NCI-H1436 (cell line): ENCODE results near the gene KRTAP5-1.
"Not testable (repeated sequence)": the region's sequence is repeated elsewhere in the genome, so short reads cannot be mapped to it uniquely, and the experiment has no call there.

ENCODE experiments used
- DNase-seq: peaks from one replicate; lab custom pipeline; 2025; lab: John Stamatoyannopoulos, UW

Gene KRTAP5-1

GRCh38 chr11:1601663-1602062, 16.6 kb upstream of the KRTAP5-1 start:
- not testable (repeated sequence) for DNase-seq

DNA sequence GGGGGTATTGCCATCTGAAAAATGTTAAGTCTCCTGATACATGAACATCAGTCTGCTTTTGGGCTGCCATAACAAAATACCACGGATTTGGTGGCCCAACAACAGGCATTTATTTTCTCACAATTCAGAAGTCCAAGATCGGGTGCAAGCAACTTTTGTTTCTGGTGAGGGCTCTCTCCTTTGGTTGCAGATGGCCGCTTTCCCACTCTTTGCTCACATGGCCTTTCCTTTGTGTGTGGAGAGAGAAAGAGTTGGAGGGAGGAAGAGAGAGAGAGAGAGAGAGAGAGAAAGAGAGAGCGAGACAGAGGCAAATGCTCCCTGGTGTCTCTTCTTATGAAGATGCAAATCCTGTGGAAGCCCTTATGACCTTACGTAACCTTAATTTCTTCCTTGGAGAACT, 15.5 kb upstream of the KRTAP5-1 start:
- DNase-seq: no peak

- DNase-seq: no peak
These were observed 13.7 kb upstream of the KRTAP5-1 start for GRCh38 chr11:1598816-1599215.

DNA sequence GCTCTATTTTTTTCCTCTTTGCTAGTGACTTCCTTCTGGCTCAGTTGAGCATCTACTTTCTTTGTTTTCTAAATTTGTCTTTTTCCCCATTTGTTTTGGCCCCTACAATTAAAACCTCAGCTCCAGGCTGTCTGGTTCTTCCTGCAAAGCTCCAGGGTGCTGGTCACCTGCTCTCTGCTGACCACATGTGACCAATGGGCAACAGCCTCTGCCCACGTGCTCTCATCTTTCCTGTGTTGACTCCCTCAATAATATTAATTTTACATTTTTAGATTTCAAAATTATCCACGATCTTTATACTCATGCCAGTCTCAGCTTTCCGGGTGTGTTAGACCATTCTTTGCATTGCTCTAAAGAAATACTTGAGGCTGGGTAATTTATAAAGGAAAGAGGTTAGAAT, 13.3 kb upstream of the KRTAP5-1 start:
- not testable (repeated sequence) for DNase-seq

DNA sequence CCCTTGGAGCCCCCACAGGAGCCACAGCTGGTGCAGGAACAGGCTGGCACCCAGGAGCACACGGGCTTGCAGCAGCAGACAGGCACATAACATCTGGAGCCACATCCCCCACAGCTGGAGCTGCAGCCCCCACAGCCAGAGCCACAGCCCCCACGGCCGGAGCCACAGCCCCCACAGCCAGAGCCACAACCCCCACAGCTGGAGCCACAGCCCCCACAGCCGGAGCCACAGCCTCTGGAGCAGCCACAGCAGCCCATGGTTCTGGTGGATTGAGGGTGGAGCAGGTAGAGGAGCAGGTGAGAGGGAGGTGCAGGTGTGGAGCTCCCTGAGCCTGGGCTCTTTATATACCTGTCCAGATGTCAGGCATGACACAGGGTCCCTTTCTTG, 12.9 kb upstream of the KRTAP5-1 start, which contains the start of gene KRTAP5-2:
Gene KRTAP5-2 (minus strand): TSS at position 301 of the 387 bp plus-strand sequence. CDS start 44 bp downstream, at position 257.
- DNase-seq: no peak

DNA sequence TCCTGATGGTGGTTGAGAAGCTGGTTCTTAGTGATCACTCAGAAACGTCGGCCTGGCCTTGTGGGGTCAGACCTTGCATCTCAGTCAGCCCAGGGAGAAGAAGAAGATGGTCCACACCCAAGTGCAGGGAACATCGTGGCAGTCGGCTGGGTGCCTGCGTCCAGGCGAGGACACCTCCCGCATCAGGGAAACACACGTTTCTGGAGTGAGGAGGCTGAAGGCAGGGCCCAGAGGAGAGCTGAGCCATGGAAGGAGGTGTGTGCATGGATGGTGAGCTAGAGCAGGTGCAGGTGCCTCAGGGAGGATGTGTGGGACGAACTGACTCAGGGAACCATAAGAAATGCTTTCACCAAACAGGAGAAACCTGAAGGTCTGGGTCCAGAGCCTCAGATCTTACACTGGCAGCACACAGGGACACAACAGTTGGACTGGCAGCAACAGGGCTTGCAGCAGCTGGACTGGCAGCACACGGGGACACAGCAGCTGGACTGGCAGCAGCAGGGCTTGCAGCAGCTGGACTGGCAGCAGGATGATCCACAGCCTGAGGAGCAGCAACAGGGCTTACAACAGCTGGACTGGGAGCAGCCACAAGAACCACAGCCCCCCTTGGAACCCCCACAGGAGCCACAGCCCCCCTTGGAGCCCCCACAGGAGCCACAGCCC, 12.4 kb upstream of the KRTAP5-1 start:
- DNase-seq: no peak

- not testable (repeated sequence) for DNase-seq
These were observed 11.6 kb upstream of the KRTAP5-1 start for GRCh38 chr11:1596576-1597121.

- DNase-seq: not testable (repeated sequence)
These were observed 11.0 kb upstream of the KRTAP5-1 start for GRCh38 chr11:1595994-1596575.

DNA sequence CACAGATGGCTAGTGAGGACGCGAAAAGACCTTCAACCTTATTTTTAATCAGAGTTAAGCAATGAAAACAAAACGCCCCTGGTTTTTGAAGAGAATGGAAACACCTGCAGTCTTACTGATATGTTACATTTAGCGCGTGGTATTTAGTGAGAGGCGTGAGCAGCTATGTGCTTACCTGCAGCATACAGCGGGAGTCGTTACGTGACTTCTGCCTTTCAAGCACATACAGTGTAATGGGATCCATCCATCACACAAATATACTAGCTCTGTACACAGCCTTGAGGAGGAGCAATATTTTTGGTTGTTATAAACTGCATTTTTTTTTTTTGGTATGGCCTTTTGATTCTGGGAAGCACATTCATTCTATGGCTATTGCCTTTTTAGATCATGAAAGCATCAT, 7.5 kb upstream of the KRTAP5-1 start:
- peak; percentile 30 for DNase-seq

DNA sequence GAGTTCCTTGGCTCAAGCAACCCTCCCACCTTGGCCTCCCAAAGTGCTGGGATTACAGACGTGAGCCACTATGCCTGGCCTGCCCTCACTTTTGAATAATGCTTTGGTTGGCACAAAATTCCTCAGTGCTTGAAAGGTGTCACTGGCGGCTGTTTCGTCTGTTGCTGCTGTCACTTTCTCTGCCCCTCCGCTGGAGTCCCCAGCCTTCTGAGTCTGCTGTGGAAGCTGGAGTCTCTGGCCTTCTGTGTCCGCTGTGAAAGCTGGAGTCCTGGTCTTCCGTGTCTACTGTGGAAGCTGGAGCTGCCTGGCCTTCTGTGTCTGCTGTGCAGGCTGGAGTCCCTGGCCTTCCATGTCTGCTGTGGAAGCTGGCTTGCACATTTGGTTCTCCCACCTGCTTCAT, 4.9 kb upstream of the KRTAP5-1 start:
- no peak for DNase-seq

DNA sequence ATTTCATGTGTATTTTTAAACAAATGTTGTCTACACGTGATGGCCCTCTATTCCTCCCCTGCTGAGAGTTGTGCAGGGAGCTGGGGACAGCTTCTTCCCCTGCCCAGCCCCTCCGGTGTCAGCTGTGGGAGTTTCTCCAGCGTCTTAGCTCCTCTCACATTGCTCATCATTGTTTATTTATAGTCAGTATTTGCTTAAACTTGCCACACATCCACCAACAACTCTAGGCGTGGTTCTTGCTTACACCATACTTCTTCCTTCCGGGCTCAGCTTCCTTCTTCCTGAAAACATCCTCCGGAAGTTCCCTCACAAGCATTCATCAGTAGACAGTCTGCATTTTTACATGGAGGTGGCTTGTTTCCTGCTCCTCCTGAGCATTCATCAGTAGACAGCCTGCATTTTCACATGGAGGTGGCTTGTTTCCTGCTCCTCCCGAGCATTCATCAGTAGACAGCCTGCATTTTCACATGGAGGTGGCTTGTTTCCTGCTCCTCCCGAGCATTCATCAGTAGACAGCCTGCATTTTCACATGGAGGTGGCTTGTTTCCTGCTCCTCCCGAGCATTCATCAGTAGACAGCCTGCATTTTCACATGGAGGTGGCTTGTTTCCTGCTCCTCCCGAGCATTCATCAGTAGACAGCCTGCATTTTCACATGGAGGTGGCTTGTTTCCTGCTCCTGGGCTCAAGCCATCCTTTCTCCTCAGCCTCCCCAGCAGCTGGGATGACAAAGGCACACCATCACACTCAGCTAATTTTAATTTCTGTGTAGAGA, 4.3 kb upstream of the KRTAP5-1 start:
- not testable (repeated sequence) for DNase-seq

GRCh38 chr11:1586699-1587098, 1.6 kb upstream of the KRTAP5-1 start:
- no peak for DNase-seq

- not testable (repeated sequence) for DNase-seq
These were observed 2.2 kb downstream of the KRTAP5-1 start for GRCh38 chr11:1582909-1583308.

GRCh38 chr11:1581976-1582375, 3.1 kb downstream of the KRTAP5-1 start:
- DNase-seq: no peak

GRCh38 chr11:1576825-1577224, 8.3 kb downstream of the KRTAP5-1 start:
- no peak for DNase-seq

GRCh38 chr11:1575756-1576155, 9.3 kb downstream of the KRTAP5-1 start:
- not testable (repeated sequence) for DNase-seq

GRCh38 chr11:1574933-1575242, 10.2 kb downstream of the KRTAP5-1 start:
- DNase-seq: no peak

- peak; percentile 88 for DNase-seq
These were observed 10.7 kb downstream of the KRTAP5-1 start for GRCh38 chr11:1574238-1574932.

DNA sequence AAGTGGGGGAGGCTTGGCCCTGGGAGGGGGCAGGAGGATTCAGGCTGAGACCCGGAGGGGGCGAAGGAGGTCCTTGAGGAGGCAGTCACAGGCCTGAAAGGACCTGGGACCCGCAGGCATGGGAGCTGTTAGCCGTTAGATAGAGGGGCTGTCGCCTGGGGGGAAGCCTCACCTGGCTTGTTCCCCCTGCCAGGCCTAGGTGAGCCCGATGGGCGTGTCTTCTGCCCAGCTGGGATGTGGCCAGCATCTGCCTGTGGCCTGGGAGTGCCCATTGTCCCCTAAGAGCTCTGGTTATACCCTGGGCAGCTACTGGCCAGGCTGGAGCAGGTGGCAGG, 11.2 kb downstream of the KRTAP5-1 start:
- no peak for DNase-seq

DNA sequence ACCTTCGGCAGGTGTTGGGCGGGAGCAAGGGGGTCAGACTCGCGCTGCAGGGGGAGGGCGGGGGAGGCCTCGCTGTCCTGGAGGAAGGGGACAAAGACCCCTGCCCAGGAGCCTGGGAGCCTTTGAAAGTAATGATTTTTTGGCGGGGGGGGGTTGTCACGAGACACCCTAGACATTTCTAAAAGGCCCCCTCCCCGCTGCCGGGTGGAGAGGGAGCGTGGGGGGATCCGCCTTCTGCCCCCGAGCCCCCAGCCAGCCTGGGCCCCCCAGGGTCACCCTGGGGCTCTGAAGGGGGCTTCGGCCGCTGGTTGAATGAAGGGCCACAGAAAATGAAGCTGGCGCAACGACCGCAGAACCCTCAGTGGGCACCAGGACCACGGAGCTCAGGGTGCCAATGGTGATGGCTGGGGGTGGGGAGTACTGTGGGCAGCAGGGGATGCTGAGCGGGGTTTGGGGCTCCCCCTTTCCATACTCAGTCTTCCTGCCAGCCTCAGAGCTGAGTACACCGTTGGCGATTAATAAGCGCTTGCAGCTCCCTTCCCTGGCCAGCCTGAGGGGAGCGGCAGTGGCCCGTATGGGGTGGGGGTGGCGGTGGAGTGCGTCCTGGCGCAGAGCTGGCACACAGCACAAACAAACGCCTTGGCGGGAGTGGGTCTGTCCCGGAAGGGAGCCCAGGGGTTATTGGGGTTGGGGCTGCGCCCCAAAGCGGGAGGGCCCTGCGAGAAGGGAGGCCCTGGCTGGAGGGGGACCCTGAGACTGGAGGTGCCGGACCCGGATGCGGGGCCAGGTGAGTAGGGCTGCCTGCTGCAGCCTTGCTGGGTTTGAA, 11.8 kb downstream of the KRTAP5-1 start:
- DNase-seq: no peak
